Stimulated activated CD4-positive, alpha-beta T cell treated with anti-CD3 and anti-CD28 coated beads, Interleukin-12 subunit alpha, Interleukin-12 subunit beta, amount 100 ng/mL, for 24 hours (primary cell): ENCODE results near the gene DUSP15.

ENCODE experiments used
- DNase-seq, 2 experiments: peaks; one replicate each; pipeline ENCODE4 v3.0.0-alpha.2; 2020; ENCODE audit warnings: low read depth in 2 of 2

Gene DUSP15

GRCh38 chr20:31860390-31861134 lies 9.8 kb downstream of the DUSP15 start:
- no peak for DNase-seq

- no peak for DNase-seq
These were observed 10.3 kb downstream of the DUSP15 start for GRCh38 chr20:31859998-31860380.

- DNase-seq = no peak
These were observed 10.9 kb downstream of the DUSP15 start for GRCh38 chr20:31859266-31859997.

- DNase-seq = no peak
These were observed 11.6 kb downstream of the DUSP15 start for GRCh38 chr20:31858760-31859083.

- DNase-seq = no peak
These were observed 12.2 kb downstream of the DUSP15 start for GRCh38 chr20:31857861-31858759.

- DNase-seq = no peak
These were observed 13.8 kb downstream of the DUSP15 start for GRCh38 chr20:31856516-31856915.

GRCh38 chr20:31853481-31853880 lies 16.8 kb downstream of the DUSP15 start:
- DNase-seq = no peak

GRCh38 chr20:31851240-31851955 lies 18.9 kb downstream of the DUSP15 start:
- no peak for DNase-seq

GRCh38 chr20:31849306-31849930 lies 20.9 kb downstream of the DUSP15 start:
- DNase-seq = no peak

- no peak for DNase-seq
These were observed 22.0 kb downstream of the DUSP15 start for GRCh38 chr20:31848088-31848999.

- no peak for DNase-seq
These were observed 23.6 kb downstream of the DUSP15 start for GRCh38 chr20:31846793-31847138.

GRCh38 chr20:31845300-31845863 lies 24.9 kb downstream of the DUSP15 start, which contains the start of gene FOXS1:
TSS of gene FOXS1 (minus strand) at chr20:31845604. CDS start at chr20:31845542, 62 bp downstream.
- no peak for DNase-seq

GRCh38 chr20:31844737-31845299 lies 25.5 kb downstream of the DUSP15 start:
- DNase-seq = no peak

GRCh38 chr20:31843881-31844280 lies 26.4 kb downstream of the DUSP15 start:
- no peak for DNase-seq

GRCh38 chr20:31843288-31843687 lies 27.0 kb downstream of the DUSP15 start:
- no peak for DNase-seq

- DNase-seq = no peak
These were observed 27.7 kb downstream of the DUSP15 start for GRCh38 chr20:31842471-31843157.

GRCh38 chr20:31841928-31842327 lies 28.4 kb downstream of the DUSP15 start:
- DNase-seq = no peak

GRCh38 chr20:31840906-31841816 lies 29.2 kb downstream of the DUSP15 start:
- no peak for DNase-seq
